NB4 (cell line): ENCODE results near the gene TSEN2.

Source experiments
- DNase-seq: peaks from one replicate; pipeline ENCODE4 v3.0.0; 2010; ENCODE audit warnings: low read depth
- H3K4me3 ChIP-seq: one replicate; pipeline ENCODE4 v1.5.1; 2011; ENCODE audit warnings: mild to moderate bottlenecking, low read depth, low read length, moderate library complexity
- CTCF ChIP-seq: IDR thresholded peaks from one replicate; pipeline ENCODE4 v1.5.1; 2012; ENCODE audit warnings: low read depth, low read length
- MAX ChIP-seq: IDR thresholded peaks from 2 replicates; pipeline ENCODE4 v1.6.1; 2011; ENCODE audit warnings: low read depth, low read length
- MYC ChIP-seq: IDR thresholded peaks from 2 replicates; pipeline ENCODE4 v1.6.1; 2011; ENCODE audit warnings: low read depth, low read length
- POLR2A ChIP-seq: IDR thresholded peaks from 2 replicates; pipeline ENCODE4 v1.6.1; 2011; ENCODE audit warnings: mild to moderate bottlenecking; ENCODE audit not compliant: insufficient read length; ENCODE audit errors: extremely low read depth

TSEN2 gene

GRCh38 chr3:12561397-12561796, 77.1 kb downstream of the TSEN2 start:
- TF ChIP-seq MYC (no peak), POLR2A (no peak), CTCF (no peak), MAX (no peak)
- no peak for DNase-seq
- no peak overlapping the region for H3K4me3 ChIP-seq

GRCh38 chr3:12562451-12562850, 78.2 kb downstream of the TSEN2 start:
- TF ChIP-seq MYC (no peak), CTCF (no peak), MAX (no peak), POLR2A (no peak)
- no peak for DNase-seq
- H3K4me3 ChIP-seq: no peak overlapping the region

- DNase-seq: no peak
- no peak overlapping the region for H3K4me3 ChIP-seq
- no peak for TF ChIP-seq CTCF
- TF ChIP-seq MAX: no peak
- no peak for TF ChIP-seq POLR2A
- no peak for TF ChIP-seq MYC
Measured at GRCh38 chr3:12566976-12567375, 82.7 kb downstream of the TSEN2 start.

GRCh38 chr3:12568747-12569146, 84.5 kb downstream of the TSEN2 start:
- no peak for DNase-seq
- TF ChIP-seq POLR2A: no peak
- no peak overlapping the region for H3K4me3 ChIP-seq

- no peak overlapping the region for H3K4me3 ChIP-seq
- TF ChIP-seq MAX: no peak
- no peak for TF ChIP-seq CTCF
- no peak for TF ChIP-seq POLR2A
- no peak for TF ChIP-seq MYC
- no peak for DNase-seq
Measured at GRCh38 chr3:12569836-12570235, 85.6 kb downstream of the TSEN2 start.

- DNase-seq: no peak
- TF ChIP-seq MAX (no peak), CTCF (no peak), MYC (no peak)
- H3K4me3 ChIP-seq: no peak overlapping the region
Measured at GRCh38 chr3:12571986-12572385, 87.7 kb downstream of the TSEN2 start.

GRCh38 chr3:12574131-12574530, 89.9 kb downstream of the TSEN2 start:
- no peak for DNase-seq
- TF ChIP-seq MYC (no peak), CTCF (no peak), POLR2A (no peak), MAX (no peak)
- H3K4me3 ChIP-seq: no peak overlapping the region
